ENCODE data around the gene ATRNL1. TPM values are rescaled to one million over a fixed set of nuclear protein-coding genes. Genes with fewer than 3 reads are reported as not detected.

Gene ATRNL1
- total RNA-seq, 1 donor from 2014 or later = 16.4 TPM

GRCh38 chr10:115117301-115117700, 24.1 kb downstream of the ATRNL1 start:
- H3K36me3 Mint-ChIP-seq = peaks cover 17% of the 10 kb centered on the region
- no peaks in the 10 kb centered on the region for H3K27me3 ChIP-seq
- H3K4me1 ChIP-seq = peaks cover 5% of the 10 kb centered on the region
- H3K27ac Mint-ChIP-seq = no peak overlapping the region
- peaks cover 3% of the 10 kb centered on the region for H3K4me1 Mint-ChIP-seq
- DNase-seq (ENCODE audit: low spot score) = no peak
- H3K4me3 Mint-ChIP-seq = no peak overlapping the region
- no peaks in the 10 kb centered on the region for H3F3A ChIP-seq (ENCODE audit: low read depth)
- H3K27me3 Mint-ChIP-seq (ENCODE audit: insufficient read depth, low read depth) = no peaks in the 10 kb centered on the region
- TF ChIP-seq EZH2phosphoT487 (IDR thresholded peaks at IDR 0.05) (no peak), EZH2 (IDR thresholded peaks at IDR 0.05) (no peak), CTCF (IDR thresholded peaks at IDR 0.05) (no peak)
- H3K4me2 ChIP-seq = no peak overlapping the region
- no peaks in the 10 kb centered on the region for H3K79me2 ChIP-seq (ENCODE audit: low read depth)
- no peak overlapping the region for H3K27ac ChIP-seq
- no peak overlapping the region for H3K4me3 ChIP-seq
- no peaks in the 10 kb centered on the region for H3K9me3 ChIP-seq (ENCODE audit: low read depth)
- no peaks in the 10 kb centered on the region for H4K20me1 ChIP-seq (ENCODE audit: low read depth)
- H3K36me3 ChIP-seq = no peaks in the 10 kb centered on the region
- no peak overlapping the region for H2AFZ ChIP-seq (replicated peaks)
- peaks cover 15% of the 10 kb centered on the region for H3K9me3 Mint-ChIP-seq
- H3K9ac ChIP-seq = no peak overlapping the region

DNA sequence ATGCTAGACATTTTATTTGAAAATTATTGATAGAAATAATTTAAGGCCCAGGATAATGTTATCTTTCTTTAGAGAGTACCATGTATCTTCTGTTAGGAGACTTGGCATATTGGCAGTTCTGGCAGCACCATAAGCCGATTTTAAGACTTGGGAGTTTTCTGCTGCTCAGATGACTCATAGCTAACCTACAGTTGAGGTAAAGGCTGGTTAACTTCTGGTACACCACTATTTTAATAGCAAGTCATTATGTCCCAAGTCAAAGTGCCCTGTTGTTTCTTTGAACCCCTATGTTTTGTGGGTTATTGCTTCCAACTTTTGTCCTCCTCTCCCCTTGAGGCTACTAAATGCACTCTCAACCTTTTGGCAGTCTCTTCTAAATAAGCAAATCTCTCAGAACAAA, 25.2 kb downstream of the ATRNL1 start:
- Histone ChIP-seq H3K9me3 (ENCODE audit: low read depth) (no peaks in the 10 kb centered on the region), H3K27ac (no peak overlapping the region), H4K20me1 (ENCODE audit: low read depth) (no peaks in the 10 kb centered on the region), H3K36me3 (no peaks in the 10 kb centered on the region), H3K4me3 (no peak overlapping the region), H3K4me2 (no peak overlapping the region), H3F3A (ENCODE audit: low read depth) (no peaks in the 10 kb centered on the region), H3K4me1 (peaks cover 5% of the 10 kb centered on the region), H2AFZ (replicated peaks) (no peak overlapping the region), H3K79me2 (ENCODE audit: low read depth) (no peaks in the 10 kb centered on the region), H3K27me3 (no peaks in the 10 kb centered on the region), H3K9ac (no peak overlapping the region)
- TF ChIP-seq EZH2phosphoT487 (IDR thresholded peaks at IDR 0.05) (no peak), EZH2 (IDR thresholded peaks at IDR 0.05) (no peak), CTCF (IDR thresholded peaks at IDR 0.05) (no peak)
- Mint-ChIP-seq H3K27me3 (ENCODE audit: insufficient read depth, low read depth) (no peaks in the 10 kb centered on the region), H3K9me3 (peaks cover 8% of the 10 kb centered on the region), H3K36me3 (peaks cover 9% of the 10 kb centered on the region), H3K27ac (no peak overlapping the region), H3K4me1 (peaks cover 3% of the 10 kb centered on the region), H3K4me3 (no peak overlapping the region)
- DNase-seq (ENCODE audit: low spot score) = no peak

DNA sequence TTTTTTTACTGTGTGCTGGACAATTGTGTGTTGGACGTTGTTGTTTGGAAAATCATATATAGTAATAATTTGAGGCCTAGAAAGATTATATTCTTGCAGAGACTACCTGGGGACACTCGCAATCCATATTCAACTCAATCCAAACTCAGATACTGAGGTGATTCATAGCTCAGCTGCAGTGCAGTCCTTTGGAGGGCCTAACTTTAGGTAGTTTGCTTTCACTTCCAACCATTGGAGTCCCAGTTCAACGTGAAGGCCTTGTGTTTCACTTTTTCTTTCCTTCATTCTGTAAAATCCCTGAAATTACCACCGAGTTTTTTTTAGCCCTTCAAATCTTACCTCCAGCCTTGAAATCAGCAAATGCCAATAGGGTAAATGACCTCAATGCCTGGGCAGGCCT, 32.3 kb downstream of the ATRNL1 start:
- no peaks in the 10 kb centered on the region for H3K9me3 Mint-ChIP-seq
- Histone ChIP-seq H3K27ac (no peak overlapping the region), H3K9me3 (ENCODE audit: low read depth) (no peaks in the 10 kb centered on the region), H3K4me1 (no peaks in the 10 kb centered on the region), H3K9ac (no peak overlapping the region), H3K79me2 (ENCODE audit: low read depth) (no peaks in the 10 kb centered on the region), H3K4me3 (no peak overlapping the region), H3K36me3 (no peaks in the 10 kb centered on the region), H3F3A (ENCODE audit: low read depth) (no peaks in the 10 kb centered on the region), H4K20me1 (ENCODE audit: low read depth) (no peaks in the 10 kb centered on the region), H2AFZ (replicated peaks) (no peak overlapping the region), H3K27me3 (no peaks in the 10 kb centered on the region), H3K4me2 (no peak overlapping the region)
- H3K36me3 Mint-ChIP-seq = no peaks in the 10 kb centered on the region
- DNase-seq (ENCODE audit: low spot score) = no peak
- H3K27me3 Mint-ChIP-seq (ENCODE audit: insufficient read depth, low read depth) = no peaks in the 10 kb centered on the region
- no peak overlapping the region for H3K4me3 Mint-ChIP-seq
- no peak overlapping the region for H3K27ac Mint-ChIP-seq
- TF ChIP-seq CTCF (IDR thresholded peaks at IDR 0.05) (no peak), EZH2phosphoT487 (IDR thresholded peaks at IDR 0.05) (no peak), EZH2 (IDR thresholded peaks at IDR 0.05) (no peak)
- no peaks in the 10 kb centered on the region for H3K4me1 Mint-ChIP-seq
